ENCODE measurements around the gene RSRP1. TPM values are rescaled to one million over a fixed set of nuclear protein-coding genes. Genes with fewer than 3 reads are reported as not detected.
A peak's percentile ranks its signal among the peaks of the same experiment; 100 is the strongest.
"Not testable (repeated sequence)": the region's sequence is repeated elsewhere in the genome, so short reads cannot be mapped to it uniquely, and the experiment has no call there.

Gene RSRP1
- polyA plus RNA-seq, 2 of the 4 experiments (the other 2 are of a cell fraction): 34.5 to 50.6 TPM

DNA sequence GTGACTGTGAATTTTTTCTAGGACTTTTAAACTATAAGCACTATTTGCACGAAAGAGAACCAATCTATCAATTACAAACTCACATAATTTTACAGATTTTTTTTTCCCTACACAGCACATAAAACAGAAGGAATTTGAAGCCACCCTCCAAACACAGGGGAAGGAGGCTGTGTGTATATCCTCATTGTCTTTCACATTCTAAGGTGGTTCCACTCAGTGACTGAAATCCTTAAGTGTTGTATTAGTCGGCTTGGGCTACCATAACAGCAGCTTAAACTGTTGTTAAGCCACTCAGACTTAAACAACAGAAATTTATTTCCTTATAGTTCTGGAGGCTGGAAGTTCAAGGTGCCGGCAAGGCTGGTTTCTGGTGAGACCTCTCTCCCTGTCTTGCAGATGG lies 13.1 kb upstream of the RSRP1 start:
- H3K27ac ChIP-seq; H3K4me2 ChIP-seq; H3K9me3 ChIP-seq; H3K4me1 ChIP-seq; FAIRE-seq; DNase-seq (ENCODE audit: low read depth in 1 of 2, low spot score in 1 of 2); ATAC-seq; H3K4me3 ChIP-seq; CTCF ChIA-PET: not testable (repeated sequence)
- 77% methylated on average over 3 of the region's 3 CpGs for WGBS (ENCODE audit: missing lambda C conversion rate)
- POLR2A ChIA-PET: interaction anchor here (0.7 kb wide), 1 partner anchor 84 kb away, joined by 3 read pairs; no protein-coding TSS in a partner anchor

DNA sequence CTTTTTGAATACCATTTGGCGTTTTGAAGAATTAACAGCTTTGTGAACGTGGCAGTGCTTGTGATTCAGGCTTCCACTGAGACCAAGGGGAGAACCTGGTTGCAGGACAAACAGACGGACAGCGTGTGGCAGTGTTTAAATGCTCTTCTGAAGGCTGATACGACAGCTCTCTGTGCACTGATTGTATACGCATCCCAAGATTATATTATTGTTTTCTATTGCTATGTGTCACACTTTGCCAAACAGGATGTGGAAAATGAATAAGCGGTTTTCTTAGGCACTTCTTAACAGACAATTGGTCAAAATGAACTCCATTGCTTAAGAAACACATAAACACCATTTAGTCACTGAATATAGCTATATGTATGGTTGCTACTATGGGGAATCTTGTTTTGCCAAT lies 12.6 kb upstream of the RSRP1 start:
- H3K4me2 ChIP-seq; H3K9me3 ChIP-seq; H3K27ac ChIP-seq; DNase-seq (ENCODE audit: low read depth in 1 of 2, low spot score in 1 of 2); CTCF ChIA-PET; FAIRE-seq; H3K4me1 ChIP-seq; H3K4me3 ChIP-seq: not testable (repeated sequence)
- 59% methylated on average over 3 of the region's 7 CpGs for WGBS (ENCODE audit: missing lambda C conversion rate)
- ATAC-seq: peak; percentile 56 to 73; a peak in 4 of 6 replicates
- POLR2A ChIA-PET: interaction anchor here (0.5 kb wide), 1 partner anchor 12 kb away, joined by 3 read pairs; the partner anchor contains the start of gene RSRP1

GRCh38 chr1:25257196-25257595 lies 9.9 kb upstream of the RSRP1 start:
- Histone ChIP-seq H3K9me3 (no peaks in the 10 kb centered on the region), H3K4me2 (no peak overlapping the region), H3K4me3 (no peak overlapping the region), H3K27ac (no peak overlapping the region), H3K4me1 (no peaks in the 10 kb centered on the region)
- WGBS (ENCODE audit: missing lambda C conversion rate): 58% methylated on average over 1 of the region's 1 CpG
- ChIA-PET CTCF (interaction anchor here (0.9 kb wide), 1 partner anchor 10 kb away, joined by 3 read pairs; the partner anchor contains the start of gene RSRP1), POLR2A (interaction anchor here (1.8 kb wide), 1 partner anchor 10 kb away, joined by 8 read pairs; the partner anchor contains the start of gene RSRP1)
- FAIRE-seq (no peak), ATAC-seq (no peak), DNase-seq (ENCODE audit: low read depth in 1 of 2, low spot score in 1 of 2) (no peak)
- no peak for TF ChIP-seq PHF8 (IDR thresholded peaks at IDR 0.05; ENCODE audit: borderline replicate concordance, low read depth)
- TF ChIP-seq, protein P1, sequence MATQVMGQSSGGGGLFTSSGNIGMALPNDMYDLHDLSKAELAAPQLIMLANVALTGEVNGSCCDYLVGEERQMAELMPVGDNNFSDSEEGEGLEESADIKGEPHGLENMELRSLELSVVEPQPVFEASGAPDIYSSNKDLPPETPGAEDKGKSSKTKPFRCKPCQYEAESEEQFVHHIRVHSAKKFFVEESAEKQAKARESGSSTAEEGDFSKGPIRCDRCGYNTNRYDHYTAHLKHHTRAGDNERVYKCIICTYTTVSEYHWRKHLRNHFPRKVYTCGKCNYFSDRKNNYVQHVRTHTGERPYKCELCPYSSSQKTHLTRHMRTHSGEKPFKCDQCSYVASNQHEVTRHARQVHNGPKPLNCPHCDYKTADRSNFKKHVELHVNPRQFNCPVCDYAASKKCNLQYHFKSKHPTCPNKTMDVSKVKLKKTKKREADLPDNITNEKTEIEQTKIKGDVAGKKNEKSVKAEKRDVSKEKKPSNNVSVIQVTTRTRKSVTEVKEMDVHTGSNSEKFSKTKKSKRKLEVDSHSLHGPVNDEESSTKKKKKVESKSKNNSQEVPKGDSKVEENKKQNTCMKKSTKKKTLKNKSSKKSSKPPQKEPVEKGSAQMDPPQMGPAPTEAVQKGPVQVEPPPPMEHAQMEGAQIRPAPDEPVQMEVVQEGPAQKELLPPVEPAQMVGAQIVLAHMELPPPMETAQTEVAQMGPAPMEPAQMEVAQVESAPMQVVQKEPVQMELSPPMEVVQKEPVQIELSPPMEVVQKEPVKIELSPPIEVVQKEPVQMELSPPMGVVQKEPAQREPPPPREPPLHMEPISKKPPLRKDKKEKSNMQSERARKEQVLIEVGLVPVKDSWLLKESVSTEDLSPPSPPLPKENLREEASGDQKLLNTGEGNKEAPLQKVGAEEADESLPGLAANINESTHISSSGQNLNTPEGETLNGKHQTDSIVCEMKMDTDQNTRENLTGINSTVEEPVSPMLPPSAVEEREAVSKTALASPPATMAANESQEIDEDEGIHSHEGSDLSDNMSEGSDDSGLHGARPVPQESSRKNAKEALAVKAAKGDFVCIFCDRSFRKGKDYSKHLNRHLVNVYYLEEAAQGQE (IDR thresholded peaks at IDR 0.05): no peak
- TF ChIP-seq, protein P2, sequence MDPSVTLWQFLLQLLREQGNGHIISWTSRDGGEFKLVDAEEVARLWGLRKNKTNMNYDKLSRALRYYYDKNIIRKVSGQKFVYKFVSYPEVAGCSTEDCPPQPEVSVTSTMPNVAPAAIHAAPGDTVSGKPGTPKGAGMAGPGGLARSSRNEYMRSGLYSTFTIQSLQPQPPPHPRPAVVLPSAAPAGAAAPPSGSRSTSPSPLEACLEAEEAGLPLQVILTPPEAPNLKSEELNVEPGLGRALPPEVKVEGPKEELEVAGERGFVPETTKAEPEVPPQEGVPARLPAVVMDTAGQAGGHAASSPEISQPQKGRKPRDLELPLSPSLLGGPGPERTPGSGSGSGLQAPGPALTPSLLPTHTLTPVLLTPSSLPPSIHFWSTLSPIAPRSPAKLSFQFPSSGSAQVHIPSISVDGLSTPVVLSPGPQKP (IDR thresholded peaks at IDR 0.05; ENCODE audit: low read depth, low read length): no peak
- no peak for TF ChIP-seq RAD21 (conservative IDR thresholded peaks at IDR 0.05 in 1 of 2, IDR thresholded peaks at IDR 0.05 in 1 of 2)
- no peak for TF ChIP-seq HMGXB4 (CRISPR knock-in tag; IDR thresholded peaks at IDR 0.05; ENCODE audit: borderline replicate concordance)
- no peak for TF ChIP-seq FOSL2 (IDR thresholded peaks at IDR 0.05)
- no peak for TF ChIP-seq FOSL2 (CRISPR knock-in tag; IDR thresholded peaks at IDR 0.05)

- Histone ChIP-seq H3K4me1 (no peaks in the 10 kb centered on the region), H3K4me2 (no peak overlapping the region), H3K27ac (no peak overlapping the region), H3K4me3 (no peak overlapping the region), H3K9me3 (no peaks in the 10 kb centered on the region)
- DNase-seq (ENCODE audit: low read depth in 1 of 2, low spot score in 1 of 2) (no peak), FAIRE-seq (no peak), ATAC-seq (no peak)
- POLR2A ChIA-PET: interaction anchor here (1.3 kb wide), 1 partner anchor 9 kb away, joined by 4 read pairs; the partner anchor contains the start of gene RSRP1
- CTCF ChIA-PET: no interaction called here
- WGBS (ENCODE audit: missing lambda C conversion rate): 95% methylated on average over 5 of the region's 5 CpGs
- TF ChIP-seq HOXB13 (CRISPR knock-in tag; IDR thresholded peaks at IDR 0.05; ENCODE audit: low read depth) (no peak), GATA3 (IDR thresholded peaks at IDR 0.05; ENCODE audit: borderline replicate concordance) (no peak), TFCP2L1 (CRISPR knock-in tag; IDR thresholded peaks at IDR 0.05) (no peak), HDAC2 (IDR thresholded peaks at IDR 0.05) (no peak), FOSB (CRISPR knock-in tag; IDR thresholded peaks at IDR 0.05) (no peak), EP300 (IDR thresholded peaks at IDR 0.05) (no peak), CHD4 (IDR thresholded peaks at IDR 0.05; ENCODE audit: borderline replicate concordance) (no peak), NFE2L2 (conservative IDR thresholded peaks at IDR 0.05; ENCODE audit: low read length) (no peak)
- TF ChIP-seq, protein P3, sequence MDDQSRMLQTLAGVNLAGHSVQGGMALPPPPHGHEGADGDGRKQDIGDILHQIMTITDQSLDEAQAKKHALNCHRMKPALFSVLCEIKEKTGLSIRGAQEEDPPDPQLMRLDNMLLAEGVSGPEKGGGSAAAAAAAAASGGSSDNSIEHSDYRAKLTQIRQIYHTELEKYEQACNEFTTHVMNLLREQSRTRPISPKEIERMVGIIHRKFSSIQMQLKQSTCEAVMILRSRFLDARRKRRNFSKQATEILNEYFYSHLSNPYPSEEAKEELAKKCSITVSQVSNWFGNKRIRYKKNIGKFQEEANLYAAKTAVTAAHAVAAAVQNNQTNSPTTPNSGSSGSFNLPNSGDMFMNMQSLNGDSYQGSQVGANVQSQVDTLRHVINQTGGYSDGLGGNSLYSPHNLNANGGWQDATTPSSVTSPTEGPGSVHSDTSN (IDR thresholded peaks at IDR 0.05): no peak
- TF ChIP-seq, protein P4, sequence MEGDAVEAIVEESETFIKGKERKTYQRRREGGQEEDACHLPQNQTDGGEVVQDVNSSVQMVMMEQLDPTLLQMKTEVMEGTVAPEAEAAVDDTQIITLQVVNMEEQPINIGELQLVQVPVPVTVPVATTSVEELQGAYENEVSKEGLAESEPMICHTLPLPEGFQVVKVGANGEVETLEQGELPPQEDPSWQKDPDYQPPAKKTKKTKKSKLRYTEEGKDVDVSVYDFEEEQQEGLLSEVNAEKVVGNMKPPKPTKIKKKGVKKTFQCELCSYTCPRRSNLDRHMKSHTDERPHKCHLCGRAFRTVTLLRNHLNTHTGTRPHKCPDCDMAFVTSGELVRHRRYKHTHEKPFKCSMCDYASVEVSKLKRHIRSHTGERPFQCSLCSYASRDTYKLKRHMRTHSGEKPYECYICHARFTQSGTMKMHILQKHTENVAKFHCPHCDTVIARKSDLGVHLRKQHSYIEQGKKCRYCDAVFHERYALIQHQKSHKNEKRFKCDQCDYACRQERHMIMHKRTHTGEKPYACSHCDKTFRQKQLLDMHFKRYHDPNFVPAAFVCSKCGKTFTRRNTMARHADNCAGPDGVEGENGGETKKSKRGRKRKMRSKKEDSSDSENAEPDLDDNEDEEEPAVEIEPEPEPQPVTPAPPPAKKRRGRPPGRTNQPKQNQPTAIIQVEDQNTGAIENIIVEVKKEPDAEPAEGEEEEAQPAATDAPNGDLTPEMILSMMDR (IDR thresholded peaks at IDR 0.05): no peak
Observed at GRCh38 chr1:25256578-25256965, 9.3 kb upstream of the RSRP1 start.
